Transverse colon (tissue), 4 donors: Measurements from ENCODE around the gene ANKRD23. TPM values are rescaled to one million over a fixed set of nuclear protein-coding genes. Genes with fewer than 3 reads are reported as not detected.
A peak's percentile ranks its signal among the peaks of the same experiment; 100 is the strongest.
"Not testable (repeated sequence)": the region's sequence is repeated elsewhere in the genome, so short reads cannot be mapped to it uniquely, and the experiment has no call there.

Source experiments
- DNase-seq: peaks from one replicate; pipeline ENCODE4 v3.0.0-alpha.2; 2019
- H3K27ac ChIP-seq, 4 donors: fragments of 200-600 bp; sonication (generic); 2 replicates each; pipeline ENCODE4 v1.5.1; 2016 to 2018; ENCODE audit warnings: inconsistent platforms in 4 of 4
- H3K27me3 ChIP-seq: fragments of 200-600 bp; sonication (generic); 2 replicates; pipeline ENCODE4 v1.5.1; 2017; ENCODE audit warnings: inconsistent platforms
- H3K36me3 ChIP-seq, 4 donors: fragments of 200-600 bp; sonication (generic); 2 replicates each; pipeline ENCODE4 v1.5.1; 2017 to 2019; ENCODE audit warnings: inconsistent platforms in 4 of 4
- H3K4me1 ChIP-seq, 4 donors: fragments of 200-600 bp; sonication (generic); 2 replicates each; pipeline ENCODE4 v1.5.1; 2017 to 2020; ENCODE audit warnings: inconsistent platforms in 4 of 4
- H3K4me3 ChIP-seq, 4 donors: fragments of 200-600 bp; sonication (generic); 1 replicate in 1 of 4; 2 replicates in 3 of 4; pipeline versions ENCODE4 v1.5.1 to v1.6.1; 2017 to 2019; ENCODE audit warnings: inconsistent platforms in 4 of 4
- H3K9me3 ChIP-seq, 2 donors: fragments of 200-600 bp; sonication (generic); 2 replicates each; pipeline ENCODE4 v1.5.1; 2017 to 2019; ENCODE audit warnings: inconsistent platforms in 2 of 2
- EP300 ChIP-seq: sonication (generic); formaldehyde crosslinking; IDR thresholded peaks from one replicate; pipeline ENCODE4 v1.6.1; 2017; ENCODE audit warnings: antibody characterized with exemption, low read depth
- POLR2A ChIP-seq: fragments of 450-650 bp; IDR thresholded peaks from one replicate; pipeline ENCODE4 v1.6.1; 2016; ENCODE audit warnings: antibody characterized with exemption, mild to moderate bottlenecking, moderate library complexity
- POLR2AphosphoS5 ChIP-seq, 3 donors: sonication (generic); formaldehyde crosslinking; IDR thresholded peaks; one replicate each; pipeline ENCODE4 v1.6.1; 2016; ENCODE audit warnings: antibody characterized with exemption in 3 of 3
- WGBS, 2 donors: methylation state at CpG; one replicate each; pipeline ENCODE4 v1.1.5; 2018; ENCODE audit warnings: low coverage in 1 of 2; 5-methylcytosine and 5-hydroxymethylcytosine counted together
- in situ Hi-C, 4 donors: fragments of 200-750 bp; cut with MboI; loops; one replicate each; pipeline versions ENCODE4 v1.15.0 to v1.15.1; 2017; ENCODE audit warnings: low sequenced_read_pairs in 3 of 4, low pct_ligation_motif_present in 1 of 4, low pct_unique_long_range_greater_than_20kb in 1 of 4
- intact Hi-C: fragments of 100-400 bp; cut with DNase I; formaldehyde crosslinking; loops from one replicate; pipeline ENCODE4 v1.15.1; 2023; ENCODE audit warnings: low total_unique reads
- total RNA-seq, 4 donors: library from RNA; depleted of rRNA; stranded (reverse); fragments of >200 nt; gene quantifications; one replicate each; pipeline ENCODE4 v1.1.0, GENCODE V29; 2016
- TF ChIP-seq, protein P1 (sequence below), 5 experiments: fragments of 200-600 bp in 3 of 5; fragments of 450-650 bp in 2 of 5; sonication (generic) in 3 of 5; IDR thresholded peaks; 1 replicate in 2 of 5; 2 replicates in 3 of 5; pipeline ENCODE4 v1.5.1; 2016 to 2017; ENCODE audit warnings: antibody characterized with exemption in 5 of 5, inconsistent platforms in 3 of 5, mild to moderate bottlenecking in 2 of 5, moderate library complexity in 1 of 5

The ANKRD23 gene
- total RNA-seq, 4 donors from 2014 or later, result 4.1 to 22.7 (median 7.0) TPM

GRCh38 chr2:96809216-96809882, 34.5 kb downstream of the ANKRD23 start:
- intact Hi-C loops, result no loop called here

GRCh38 chr2:96808176-96808837, 35.5 kb downstream of the ANKRD23 start:
- no peak for TF ChIP-seq EP300
- no peak for TF ChIP-seq POLR2AphosphoS5 (IDR thresholded peaks at IDR 0.05)
- no peak for TF ChIP-seq POLR2A
- TF ChIP-seq, protein P1, sequence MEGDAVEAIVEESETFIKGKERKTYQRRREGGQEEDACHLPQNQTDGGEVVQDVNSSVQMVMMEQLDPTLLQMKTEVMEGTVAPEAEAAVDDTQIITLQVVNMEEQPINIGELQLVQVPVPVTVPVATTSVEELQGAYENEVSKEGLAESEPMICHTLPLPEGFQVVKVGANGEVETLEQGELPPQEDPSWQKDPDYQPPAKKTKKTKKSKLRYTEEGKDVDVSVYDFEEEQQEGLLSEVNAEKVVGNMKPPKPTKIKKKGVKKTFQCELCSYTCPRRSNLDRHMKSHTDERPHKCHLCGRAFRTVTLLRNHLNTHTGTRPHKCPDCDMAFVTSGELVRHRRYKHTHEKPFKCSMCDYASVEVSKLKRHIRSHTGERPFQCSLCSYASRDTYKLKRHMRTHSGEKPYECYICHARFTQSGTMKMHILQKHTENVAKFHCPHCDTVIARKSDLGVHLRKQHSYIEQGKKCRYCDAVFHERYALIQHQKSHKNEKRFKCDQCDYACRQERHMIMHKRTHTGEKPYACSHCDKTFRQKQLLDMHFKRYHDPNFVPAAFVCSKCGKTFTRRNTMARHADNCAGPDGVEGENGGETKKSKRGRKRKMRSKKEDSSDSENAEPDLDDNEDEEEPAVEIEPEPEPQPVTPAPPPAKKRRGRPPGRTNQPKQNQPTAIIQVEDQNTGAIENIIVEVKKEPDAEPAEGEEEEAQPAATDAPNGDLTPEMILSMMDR (IDR thresholded peaks at IDR 0.05), result no peak
- Histone ChIP-seq H3K9me3 (no peaks in the 10 kb centered on the region), H3K36me3 (peaks cover 0 to 13% (median 5%) of the 10 kb centered on the region in 4 donors), H3K27ac (no peak overlapping the region), H3K4me1 (peaks cover 2 to 14% (median 4%) of the 10 kb centered on the region in 4 donors), H3K27me3 (no peaks in the 10 kb centered on the region), H3K4me3 (no peak overlapping the region)
- intact Hi-C loops, result no loop called here
- WGBS, 2 donors, result 20 to 87% methylated on average over 1 to 10 of the region's 10 CpGs
- DNase-seq, result no peak
- in situ Hi-C loops, result no loop called here

More at GRCh38 chr2:96809216-96809882, 34.5 kb downstream of the ANKRD23 start:
- H3K4me1 ChIP-seq, result peaks cover 3 to 21% (median 7%) of the 10 kb centered on the region in 4 donors
- H3K27me3 ChIP-seq, result no peaks in the 10 kb centered on the region
- H3K9me3 ChIP-seq, result no peaks in the 10 kb centered on the region
- 67 to 88% methylated on average over 4 to 13 of the region's 13 CpGs for WGBS, 2 donors
- H3K27ac ChIP-seq, result no peak overlapping the region
- no peak for TF ChIP-seq POLR2AphosphoS5 (IDR thresholded peaks at IDR 0.05)
- TF ChIP-seq, protein P1 (IDR thresholded peaks at IDR 0.05), result no peak
- no peak for TF ChIP-seq POLR2A
- no peak for TF ChIP-seq EP300
- peaks cover 0 to 13% (median 5%) of the 10 kb centered on the region in 4 donors for H3K36me3 ChIP-seq
- H3K4me3 ChIP-seq, result no peak overlapping the region
- in situ Hi-C loops, result no loop called here
- no peak for DNase-seq

DNA sequence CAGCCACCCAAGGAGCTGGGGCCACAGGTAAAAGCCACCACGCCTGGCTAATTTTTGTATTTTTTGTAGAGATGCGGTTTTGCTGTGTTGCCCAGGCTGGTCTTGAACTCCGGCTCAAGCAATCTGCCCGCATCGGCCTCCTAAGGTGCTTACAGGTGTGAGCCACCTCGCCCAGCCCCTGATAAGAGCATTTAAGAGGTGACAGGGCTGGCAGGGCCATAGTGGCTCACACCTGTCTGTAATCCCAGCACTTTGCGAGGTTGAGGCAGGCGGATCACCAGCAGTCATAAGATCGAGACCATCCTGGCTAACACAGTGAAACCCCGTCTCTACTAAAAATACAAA, 36.7 kb downstream of the ANKRD23 start:
- intact Hi-C loops, result no loop called here
- TF ChIP-seq, protein P1 (IDR thresholded peaks at IDR 0.05), result no peak
- no peak for TF ChIP-seq POLR2A
- no peak for TF ChIP-seq POLR2AphosphoS5 (IDR thresholded peaks at IDR 0.05)
- no peak for TF ChIP-seq EP300
- WGBS, 2 donors, result 87 to 96% methylated on average over 4 to 10 of the region's 10 CpGs
- peaks cover 0 to 4% (median 0%) of the 10 kb centered on the region in 4 donors for H3K4me1 ChIP-seq
- in situ Hi-C loops, result no loop called here
- peak overlapping the region in 2 of 4 donors; percentile 25 to 52 for H3K27ac ChIP-seq
- H3K4me3 ChIP-seq, result no peak overlapping the region
- DNase-seq, result no peak
- no peaks in the 10 kb centered on the region for H3K27me3 ChIP-seq
- peaks cover 0 to 13% (median 5%) of the 10 kb centered on the region in 4 donors for H3K36me3 ChIP-seq
- H3K9me3 ChIP-seq, result no peaks in the 10 kb centered on the region

DNA sequence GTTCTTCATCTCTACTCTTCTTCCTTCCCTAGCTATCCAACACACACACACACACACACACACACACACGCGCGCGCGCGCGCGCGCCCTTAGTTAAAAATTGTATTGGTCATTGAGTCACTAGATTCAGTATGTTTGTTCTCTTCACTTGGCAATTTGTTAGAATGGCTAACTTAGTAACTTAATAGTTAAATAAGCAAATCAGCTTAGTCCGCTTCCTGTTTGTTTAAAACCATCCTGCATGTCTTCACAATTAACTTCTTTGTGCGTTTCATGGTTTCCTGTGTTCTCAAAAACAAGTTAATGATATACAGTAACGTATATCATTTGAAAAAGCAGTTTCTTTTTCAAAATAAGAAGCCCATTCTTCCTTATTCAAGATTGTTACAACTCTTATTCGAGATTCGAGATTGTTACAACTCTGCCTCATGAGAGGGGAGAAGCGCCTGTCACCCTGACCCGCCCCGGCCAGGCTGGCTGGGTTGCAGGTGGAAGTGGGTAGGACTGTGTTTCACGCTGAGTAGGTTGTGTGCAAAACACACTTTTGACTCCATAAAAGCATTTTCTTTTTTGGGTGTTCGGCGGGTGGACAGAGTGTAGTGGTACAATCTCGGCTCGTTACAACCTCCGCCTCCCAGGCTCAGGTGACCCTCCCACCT, 37.2 kb downstream of the ANKRD23 start:
- peaks cover 0 to 13% (median 5%) of the 10 kb centered on the region in 4 donors for H3K36me3 ChIP-seq
- intact Hi-C loops, result no loop called here
- H3K9me3 ChIP-seq, result no peaks in the 10 kb centered on the region
- in situ Hi-C loops, result no loop called here
- no peaks in the 10 kb centered on the region for H3K4me1 ChIP-seq
- H3K27me3 ChIP-seq, result no peaks in the 10 kb centered on the region
- H3K27ac ChIP-seq, result peak overlapping the region in 2 of 4 donors; percentile 25 to 52
- H3K4me3 ChIP-seq, result no peak overlapping the region
- TF ChIP-seq POLR2AphosphoS5 (IDR thresholded peaks at IDR 0.05) (no peak), POLR2A (no peak), EP300 (no peak)
- TF ChIP-seq, protein P1 (IDR thresholded peaks at IDR 0.05), result no peak
- WGBS, 2 donors, result 80 to 86% methylated on average over 13 to 23 of the region's 23 CpGs
- DNase-seq, result no peak

DNA sequence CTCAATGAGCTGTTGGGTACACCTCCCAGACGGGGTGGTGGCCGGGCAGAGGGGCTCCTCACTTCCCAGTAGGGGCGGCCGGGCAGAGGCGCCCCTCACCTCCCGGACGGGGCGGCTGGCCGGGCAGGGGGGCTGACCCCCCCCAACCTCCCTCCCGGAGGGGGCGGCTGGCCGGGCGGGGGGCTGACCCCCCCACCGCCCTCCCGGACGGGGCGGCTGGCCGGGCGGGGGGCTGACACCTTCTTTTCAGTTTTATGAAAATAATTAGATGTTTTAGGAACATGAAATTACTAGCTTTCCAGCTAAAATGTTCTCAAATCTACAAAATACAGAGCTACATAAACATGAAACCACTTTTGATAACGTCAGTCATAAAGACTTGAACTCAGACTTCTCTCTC, 37.9 kb downstream of the ANKRD23 start:
- H3K4me1 ChIP-seq, H3K4me3 ChIP-seq, DNase-seq, H3K27me3 ChIP-seq, intact Hi-C loops, in situ Hi-C loops, H3K9me3 ChIP-seq: not testable (repeated sequence)
- H3K36me3 ChIP-seq, result peaks cover 0 to 13% (median 5%) of the 10 kb centered on the region in 4 donors
- WGBS, 2 donors, result 83 to 88% methylated on average over 1 to 10 of the region's 20 CpGs
- peak overlapping the region in 1 of 4 donors; percentile 52 for H3K27ac ChIP-seq
